DOHH2 (cell line): ENCODE measurements around the gene ARAP1.

Experiments used
- H3F3A ChIP-seq: fragments of 200-600 bp; sonication (generic), shearing (Covaris generic); 2 replicates; pipeline ENCODE4 v1.6.0; 2016; ENCODE audit warnings: antibody characterized with exemption, mild to moderate bottlenecking; ENCODE audit not compliant: control insufficient read depth, insufficient read depth
- H3K27ac ChIP-seq: fragments of 200-600 bp; sonication (generic); 2 replicates; pipeline ENCODE4 v1.5.1; 2014; ENCODE audit warnings: low read depth, mild to moderate bottlenecking, low read length, moderate library complexity
- H3K27me3 ChIP-seq: fragments of 200-600 bp; sonication (generic); 2 replicates; pipeline ENCODE4 v1.6.1; 2014; ENCODE audit warnings: mild to moderate bottlenecking, low read length, mixed read lengths; ENCODE audit not compliant: control insufficient read depth
- H3K36me3 ChIP-seq: fragments of 200-600 bp; sonication (generic); 2 replicates; pipeline ENCODE4 v1.6.1; 2014; ENCODE audit warnings: mild to moderate bottlenecking, low read length, moderate library complexity, mixed read lengths; ENCODE audit not compliant: control insufficient read depth
- H3K4me1 ChIP-seq: fragments of 200-600 bp; sonication (generic); 2 replicates; pipeline ENCODE4 v1.6.1; 2014; ENCODE audit warnings: mild to moderate bottlenecking, low read length, mixed read lengths; ENCODE audit not compliant: control insufficient read depth
- H3K4me2 ChIP-seq: fragments of 200-600 bp; sonication (generic); 2 replicates; pipeline ENCODE4 v1.6.0; 2014; ENCODE audit warnings: mild to moderate bottlenecking, low read length, moderate library complexity
- H3K4me3 ChIP-seq: fragments of 200-600 bp; sonication (generic); 2 replicates; pipeline ENCODE4 v1.5.1; 2014; ENCODE audit warnings: mild to moderate bottlenecking, low read length, mixed read lengths
- H3K79me2 ChIP-seq: fragments of 200-600 bp; sonication (generic); 2 replicates; pipeline ENCODE4 v1.6.1; 2014; ENCODE audit warnings: mild to moderate bottlenecking, low read length, mixed read lengths; ENCODE audit not compliant: control insufficient read depth
- H3K9me2 ChIP-seq: fragments of 200-600 bp; sonication (generic); replicated peaks from 2 replicates; pipeline ENCODE4 v1.6.1; 2014; ENCODE audit warnings: mild to moderate bottlenecking, low read length, mixed read lengths; ENCODE audit not compliant: control insufficient read depth
- H3K9me3 ChIP-seq: fragments of 200-600 bp; sonication (generic); 2 replicates; pipeline ENCODE4 v1.6.1; 2014; ENCODE audit warnings: antibody characterized with exemption, low read length, mixed read lengths; ENCODE audit not compliant: control insufficient read depth, insufficient read depth
- H4K20me1 ChIP-seq: fragments of 200-600 bp; sonication (generic); 2 replicates; pipeline ENCODE4 v1.6.0; 2014; ENCODE audit warnings: low read depth, mild to moderate bottlenecking, antibody characterized with exemption, low read length, moderate library complexity; ENCODE audit not compliant: control insufficient read depth, insufficient read depth
- EZH2phosphoT487 ChIP-seq: fragments of 200-600 bp; sonication (generic); IDR thresholded peaks from 2 replicates; pipeline ENCODE4 v1.6.1; 2017; ENCODE audit warnings: borderline replicate concordance, mild to moderate bottlenecking, antibody characterized with exemption, low read length, moderate library complexity, mixed read lengths
- TF ChIP-seq, protein P1 (sequence below): fragments of 200-600 bp; sonication (generic); IDR thresholded peaks from one replicate; pipeline ENCODE4 v1.5.1; 2014; ENCODE audit warnings: antibody characterized with exemption, mild to moderate bottlenecking, low read depth, low read length; ENCODE audit not compliant: poor library complexity, severe bottlenecking

Gene ARAP1

DNA sequence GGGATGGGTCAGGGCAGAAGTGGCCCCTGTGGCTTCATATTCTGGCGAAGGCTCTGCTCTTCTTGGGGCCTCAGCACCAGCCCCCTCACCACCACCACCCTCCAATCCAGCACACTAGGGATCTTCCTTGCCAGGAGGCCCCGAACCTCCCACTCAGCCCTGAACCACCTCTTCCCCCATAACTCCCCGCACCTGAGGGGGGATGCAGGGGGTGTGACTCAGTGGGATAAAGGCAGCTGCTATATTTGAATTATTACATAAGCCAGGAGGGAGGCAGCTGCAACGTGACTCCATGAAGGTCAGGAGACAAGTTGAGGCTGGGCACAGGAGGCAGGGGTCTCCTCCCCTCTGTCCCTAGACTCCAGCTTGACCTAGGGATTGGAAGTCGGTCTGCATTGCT is 72.3 kb downstream of the ARAP1 start:
- TF ChIP-seq, protein P1, sequence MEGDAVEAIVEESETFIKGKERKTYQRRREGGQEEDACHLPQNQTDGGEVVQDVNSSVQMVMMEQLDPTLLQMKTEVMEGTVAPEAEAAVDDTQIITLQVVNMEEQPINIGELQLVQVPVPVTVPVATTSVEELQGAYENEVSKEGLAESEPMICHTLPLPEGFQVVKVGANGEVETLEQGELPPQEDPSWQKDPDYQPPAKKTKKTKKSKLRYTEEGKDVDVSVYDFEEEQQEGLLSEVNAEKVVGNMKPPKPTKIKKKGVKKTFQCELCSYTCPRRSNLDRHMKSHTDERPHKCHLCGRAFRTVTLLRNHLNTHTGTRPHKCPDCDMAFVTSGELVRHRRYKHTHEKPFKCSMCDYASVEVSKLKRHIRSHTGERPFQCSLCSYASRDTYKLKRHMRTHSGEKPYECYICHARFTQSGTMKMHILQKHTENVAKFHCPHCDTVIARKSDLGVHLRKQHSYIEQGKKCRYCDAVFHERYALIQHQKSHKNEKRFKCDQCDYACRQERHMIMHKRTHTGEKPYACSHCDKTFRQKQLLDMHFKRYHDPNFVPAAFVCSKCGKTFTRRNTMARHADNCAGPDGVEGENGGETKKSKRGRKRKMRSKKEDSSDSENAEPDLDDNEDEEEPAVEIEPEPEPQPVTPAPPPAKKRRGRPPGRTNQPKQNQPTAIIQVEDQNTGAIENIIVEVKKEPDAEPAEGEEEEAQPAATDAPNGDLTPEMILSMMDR = no peak
- no peak for TF ChIP-seq EZH2phosphoT487
- Histone ChIP-seq H3K36me3 (peaks cover 8% of the 10 kb centered on the region), H3F3A (no peaks in the 10 kb centered on the region), H4K20me1 (peaks cover 6% of the 10 kb centered on the region; the same call in 1 of the 2 replicates), H3K4me3 (no peak overlapping the region), H3K27me3 (peaks cover 53% of the 10 kb centered on the region), H3K79me2 (no peaks in the 10 kb centered on the region), H3K4me2 (no peak overlapping the region), H3K9me2 (no peaks in the 10 kb centered on the region), H3K27ac (no peak overlapping the region), H3K4me1 (no peaks in the 10 kb centered on the region), H3K9me3 (no peaks in the 10 kb centered on the region)

DNA sequence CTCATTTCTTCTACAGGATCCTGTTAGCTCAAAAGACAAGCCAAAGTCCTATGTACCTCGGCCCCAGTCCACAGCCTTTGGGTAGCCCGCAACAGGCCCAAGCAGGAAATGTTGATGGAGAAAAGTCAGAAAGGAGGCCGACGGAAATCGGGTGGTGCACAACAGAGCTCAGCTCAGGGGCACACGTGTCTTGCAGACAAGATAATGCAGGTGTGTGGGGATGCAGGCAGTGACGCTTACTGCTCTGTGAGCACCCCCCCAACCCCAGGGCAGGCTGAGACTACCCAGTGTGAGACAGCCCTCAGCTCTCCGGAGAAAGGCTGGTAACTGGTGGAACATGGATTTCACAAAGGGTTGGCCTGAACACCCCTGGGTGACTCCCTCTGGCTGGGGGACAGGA is 73.7 kb downstream of the ARAP1 start:
- no peaks in the 10 kb centered on the region for H3F3A ChIP-seq
- H3K4me2 ChIP-seq = no peak overlapping the region
- H3K27ac ChIP-seq = no peak overlapping the region
- H3K4me3 ChIP-seq = no peak overlapping the region
- H3K79me2 ChIP-seq = no peaks in the 10 kb centered on the region
- H3K9me3 ChIP-seq = no peaks in the 10 kb centered on the region
- no peaks in the 10 kb centered on the region for H3K4me1 ChIP-seq
- no peaks in the 10 kb centered on the region; the same call in 1 of the 2 replicates for H3K36me3 ChIP-seq
- 0 out of 2 replicates have a peak, but pooled peaks cover 2% of the 10 kb centered on the region for H4K20me1 ChIP-seq
- H3K9me2 ChIP-seq = no peaks in the 10 kb centered on the region
- peaks cover 66% of the 10 kb centered on the region for H3K27me3 ChIP-seq
- TF ChIP-seq, protein P1 = no peak
- TF ChIP-seq EZH2phosphoT487 = no peak

DNA sequence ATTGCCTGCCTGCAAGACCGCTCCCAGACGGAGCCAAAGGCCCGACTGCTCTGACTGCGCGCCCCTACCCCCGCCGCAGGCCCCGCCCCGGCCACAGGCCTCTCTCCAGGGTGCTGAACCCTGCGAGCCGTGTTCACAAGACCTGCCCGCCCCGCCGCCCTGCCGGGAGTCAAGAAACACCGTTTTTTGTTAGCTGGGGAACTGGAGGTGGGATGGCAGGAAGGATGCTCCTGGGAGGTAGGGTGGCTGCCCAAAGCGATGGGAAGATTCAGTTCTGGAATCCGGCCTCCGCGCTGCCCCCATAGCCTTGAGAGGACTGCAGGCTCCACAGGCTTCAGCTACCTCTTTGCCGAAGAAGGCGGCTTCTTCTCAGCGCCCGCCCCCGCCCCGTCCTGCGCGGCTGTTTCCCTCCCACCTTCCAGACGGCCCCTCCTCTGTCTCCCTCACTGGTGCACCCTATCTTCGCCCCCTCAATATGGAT is 75.3 kb downstream of the ARAP1 start:
- no peaks in the 10 kb centered on the region for H4K20me1 ChIP-seq
- H3K36me3 ChIP-seq = no peaks in the 10 kb centered on the region
- H3K79me2 ChIP-seq = no peaks in the 10 kb centered on the region
- no peak overlapping the region for H3K4me3 ChIP-seq
- H3K27me3 ChIP-seq = peaks cover 82% of the 10 kb centered on the region
- no peak overlapping the region for H3K27ac ChIP-seq
- no peaks in the 10 kb centered on the region for H3K9me2 ChIP-seq
- H3K9me3 ChIP-seq = no peaks in the 10 kb centered on the region
- no peaks in the 10 kb centered on the region for H3F3A ChIP-seq
- no peak overlapping the region for H3K4me2 ChIP-seq
- TF ChIP-seq EZH2phosphoT487 = no peak
- TF ChIP-seq, protein P1 = no peak
- no peaks in the 10 kb centered on the region for H3K4me1 ChIP-seq
